ENCODE data around the gene ZRANB3.
"Not testable (repeated sequence)": the region's sequence is repeated elsewhere in the genome, so short reads cannot be mapped to it uniquely, and the experiment has no call there.

DNA sequence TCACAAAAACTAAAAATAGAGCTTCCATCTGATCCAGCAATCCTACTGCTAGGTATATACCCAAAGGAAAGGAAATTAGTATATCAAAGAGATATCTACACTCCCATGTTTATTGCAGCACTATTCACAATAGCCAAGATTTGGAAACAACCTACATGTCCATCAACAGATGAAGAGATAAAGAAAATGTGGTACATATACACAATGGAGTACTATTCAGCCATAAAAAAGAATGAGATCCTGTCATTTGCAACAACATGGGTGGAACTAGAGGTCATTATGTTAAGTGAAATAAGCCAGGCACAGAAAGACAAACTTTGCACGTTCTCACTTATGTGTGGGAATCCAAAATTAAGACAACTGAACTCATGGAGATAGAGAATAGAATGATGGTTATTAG lies 134.8 kb downstream of the ZRANB3 start:
- TF ChIP-seq, protein P1, sequence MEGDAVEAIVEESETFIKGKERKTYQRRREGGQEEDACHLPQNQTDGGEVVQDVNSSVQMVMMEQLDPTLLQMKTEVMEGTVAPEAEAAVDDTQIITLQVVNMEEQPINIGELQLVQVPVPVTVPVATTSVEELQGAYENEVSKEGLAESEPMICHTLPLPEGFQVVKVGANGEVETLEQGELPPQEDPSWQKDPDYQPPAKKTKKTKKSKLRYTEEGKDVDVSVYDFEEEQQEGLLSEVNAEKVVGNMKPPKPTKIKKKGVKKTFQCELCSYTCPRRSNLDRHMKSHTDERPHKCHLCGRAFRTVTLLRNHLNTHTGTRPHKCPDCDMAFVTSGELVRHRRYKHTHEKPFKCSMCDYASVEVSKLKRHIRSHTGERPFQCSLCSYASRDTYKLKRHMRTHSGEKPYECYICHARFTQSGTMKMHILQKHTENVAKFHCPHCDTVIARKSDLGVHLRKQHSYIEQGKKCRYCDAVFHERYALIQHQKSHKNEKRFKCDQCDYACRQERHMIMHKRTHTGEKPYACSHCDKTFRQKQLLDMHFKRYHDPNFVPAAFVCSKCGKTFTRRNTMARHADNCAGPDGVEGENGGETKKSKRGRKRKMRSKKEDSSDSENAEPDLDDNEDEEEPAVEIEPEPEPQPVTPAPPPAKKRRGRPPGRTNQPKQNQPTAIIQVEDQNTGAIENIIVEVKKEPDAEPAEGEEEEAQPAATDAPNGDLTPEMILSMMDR (conservative IDR thresholded peaks at IDR 0.05; ENCODE audit: low read length) = not testable (repeated sequence)
- not testable (repeated sequence) for TF ChIP-seq EZH2phosphoT487 (IDR thresholded peaks at IDR 0.05; ENCODE audit: borderline replicate concordance, low read depth, low read length)

Measured in OCI-LY7 (cell line).